HG02759 (cell line): Measurements from ENCODE around the gene ELK4.

Experiments
- ATAC-seq: cut with Tn5 transposase; IDR thresholded peaks from one replicate; pipeline ENCODE4 v1.9.1; 2021; ENCODE audit warnings: mild to moderate bottlenecking, moderate library complexity; ENCODE audit not compliant: unreplicated experiment

The ELK4 gene

GRCh38 chr1:205630241-205630640 is 1.6 kb downstream of the ELK4 start:
- no peak for ATAC-seq

- no peak for ATAC-seq
Observed at GRCh38 chr1:205629751-205630150, 2.1 kb downstream of the ELK4 start.

GRCh38 chr1:205627956-205628355 is 3.9 kb downstream of the ELK4 start:
- ATAC-seq: no peak

GRCh38 chr1:205626216-205626615 is 5.6 kb downstream of the ELK4 start:
- ATAC-seq: no peak

- no peak for ATAC-seq
Observed at GRCh38 chr1:205623646-205624045, 8.2 kb downstream of the ELK4 start.

- ATAC-seq: no peak
Observed at GRCh38 chr1:205620269-205620668, 11.5 kb downstream of the ELK4 start.

GRCh38 chr1:205619376-205619775 is 12.4 kb downstream of the ELK4 start:
- ATAC-seq: no peak

- peak; percentile 71 for ATAC-seq
Observed at GRCh38 chr1:205616563-205617293, 15.1 kb downstream of the ELK4 start.

GRCh38 chr1:205615789-205616188 is 16.0 kb downstream of the ELK4 start:
- no peak for ATAC-seq

GRCh38 chr1:205613854-205614412 is 17.9 kb downstream of the ELK4 start:
- ATAC-seq: no peak

- no peak for ATAC-seq
Observed at GRCh38 chr1:205612556-205612955, 19.3 kb downstream of the ELK4 start.

- no peak for ATAC-seq
Observed at GRCh38 chr1:205612104-205612503, 19.7 kb downstream of the ELK4 start.

- no peak for ATAC-seq
Observed at GRCh38 chr1:205610901-205611466, 20.8 kb downstream of the ELK4 start.

GRCh38 chr1:205610036-205610435 is 21.8 kb downstream of the ELK4 start:
- no peak for ATAC-seq

- no peak for ATAC-seq
Observed at GRCh38 chr1:205604825-205605505, 26.8 kb downstream of the ELK4 start.

- no peak for ATAC-seq
Observed at GRCh38 chr1:205604059-205604458, 27.8 kb downstream of the ELK4 start.

- ATAC-seq: no peak
Observed at GRCh38 chr1:205601205-205601604, 30.6 kb downstream of the ELK4 start.

- ATAC-seq: no peak
Observed at GRCh38 chr1:205600085-205600484, 31.7 kb downstream of the ELK4 start.

- no peak for ATAC-seq
Observed at GRCh38 chr1:205599669-205600042, 32.2 kb downstream of the ELK4 start.

GRCh38 chr1:205598841-205599668 is 32.8 kb downstream of the ELK4 start:
- ATAC-seq: no peak

GRCh38 chr1:205597691-205598314 is 34.0 kb downstream of the ELK4 start:
- no peak for ATAC-seq
